ENCODE measurements around the gene TMEM151A. TPM values are rescaled to one million over a fixed set of nuclear protein-coding genes. Genes with fewer than 3 reads are reported as not detected.

TMEM151A gene
- total RNA-seq, 1 donor from 2014 or later: 19.2 TPM

GRCh38 chr11:66288671-66289547 lies 2.8 kb upstream of the TMEM151A start, which contains the start of gene YIF1A:
YIF1A (minus strand) TSS chr11:66289143; CDS start chr11:66288985, 158 bp downstream.
- Mint-ChIP-seq H3K27me3 (ENCODE audit: unreplicated experiment) (peaks cover 29% of the 10 kb centered on the region), H3K4me3 (ENCODE audit: unreplicated experiment) (peak within 1 kb of the TSS; percentile 96), H3K4me1 (ENCODE audit: low read depth, unreplicated experiment) (peaks cover 34% of the 10 kb centered on the region), H3K36me3 (ENCODE audit: unreplicated experiment) (no peaks in the 10 kb centered on the region), H3K9me3 (ENCODE audit: unreplicated experiment) (peaks cover 21% of the 10 kb centered on the region), H3K27ac (ENCODE audit: unreplicated experiment) (peak within 1 kb of the TSS; percentile 98)
- TF ChIP-seq, protein P1, sequence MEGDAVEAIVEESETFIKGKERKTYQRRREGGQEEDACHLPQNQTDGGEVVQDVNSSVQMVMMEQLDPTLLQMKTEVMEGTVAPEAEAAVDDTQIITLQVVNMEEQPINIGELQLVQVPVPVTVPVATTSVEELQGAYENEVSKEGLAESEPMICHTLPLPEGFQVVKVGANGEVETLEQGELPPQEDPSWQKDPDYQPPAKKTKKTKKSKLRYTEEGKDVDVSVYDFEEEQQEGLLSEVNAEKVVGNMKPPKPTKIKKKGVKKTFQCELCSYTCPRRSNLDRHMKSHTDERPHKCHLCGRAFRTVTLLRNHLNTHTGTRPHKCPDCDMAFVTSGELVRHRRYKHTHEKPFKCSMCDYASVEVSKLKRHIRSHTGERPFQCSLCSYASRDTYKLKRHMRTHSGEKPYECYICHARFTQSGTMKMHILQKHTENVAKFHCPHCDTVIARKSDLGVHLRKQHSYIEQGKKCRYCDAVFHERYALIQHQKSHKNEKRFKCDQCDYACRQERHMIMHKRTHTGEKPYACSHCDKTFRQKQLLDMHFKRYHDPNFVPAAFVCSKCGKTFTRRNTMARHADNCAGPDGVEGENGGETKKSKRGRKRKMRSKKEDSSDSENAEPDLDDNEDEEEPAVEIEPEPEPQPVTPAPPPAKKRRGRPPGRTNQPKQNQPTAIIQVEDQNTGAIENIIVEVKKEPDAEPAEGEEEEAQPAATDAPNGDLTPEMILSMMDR (IDR thresholded peaks at IDR 0.05; ENCODE audit: partially characterized antibody, unreplicated experiment): no peak
- peak; percentile 99 for DNase-seq

- Mint-ChIP-seq H3K4me1 (ENCODE audit: low read depth, unreplicated experiment) (peaks cover 34% of the 10 kb centered on the region), H3K9me3 (ENCODE audit: unreplicated experiment) (peaks cover 22% of the 10 kb centered on the region), H3K36me3 (ENCODE audit: unreplicated experiment) (no peaks in the 10 kb centered on the region), H3K27me3 (ENCODE audit: unreplicated experiment) (peaks cover 29% of the 10 kb centered on the region), H3K4me3 (ENCODE audit: unreplicated experiment) (peak overlapping the region; percentile 95), H3K27ac (ENCODE audit: unreplicated experiment) (peak overlapping the region; percentile 98)
- no peak for DNase-seq
- TF ChIP-seq, protein P1 (IDR thresholded peaks at IDR 0.05; ENCODE audit: partially characterized antibody, unreplicated experiment): no peak
These were observed 2.0 kb upstream of the TMEM151A start for GRCh38 chr11:66289548-66290329.

GRCh38 chr11:66290330-66290621 lies 1.4 kb upstream of the TMEM151A start:
- H3K9me3 Mint-ChIP-seq (ENCODE audit: unreplicated experiment): peaks cover 22% of the 10 kb centered on the region
- no peaks in the 10 kb centered on the region for H3K36me3 Mint-ChIP-seq (ENCODE audit: unreplicated experiment)
- TF ChIP-seq, protein P1 (IDR thresholded peaks at IDR 0.05; ENCODE audit: partially characterized antibody, unreplicated experiment): no peak
- peak overlapping the region; percentile 98 for H3K27ac Mint-ChIP-seq (ENCODE audit: unreplicated experiment)
- H3K4me1 Mint-ChIP-seq (ENCODE audit: low read depth, unreplicated experiment): peaks cover 32% of the 10 kb centered on the region
- peak overlapping the region; percentile 95 for H3K4me3 Mint-ChIP-seq (ENCODE audit: unreplicated experiment)
- DNase-seq: no peak
- H3K27me3 Mint-ChIP-seq (ENCODE audit: unreplicated experiment): peaks cover 29% of the 10 kb centered on the region

GRCh38 chr11:66291303-66291705 lies 390 bp upstream of the TMEM151A start:
- Mint-ChIP-seq H3K4me3 (ENCODE audit: unreplicated experiment) (peak overlapping the region; percentile 95), H3K9me3 (ENCODE audit: unreplicated experiment) (peaks cover 25% of the 10 kb centered on the region)
- TF ChIP-seq, protein P1 (IDR thresholded peaks at IDR 0.05; ENCODE audit: partially characterized antibody, unreplicated experiment): no peak

More at GRCh38 chr11:66291303-66291705, 390 bp upstream of the TMEM151A start:
- DNase-seq: no peak
- H3K27me3 Mint-ChIP-seq (ENCODE audit: unreplicated experiment): peaks cover 25% of the 10 kb centered on the region
- H3K36me3 Mint-ChIP-seq (ENCODE audit: unreplicated experiment): no peaks in the 10 kb centered on the region
- no peak overlapping the region for H3K27ac Mint-ChIP-seq (ENCODE audit: unreplicated experiment)
- peaks cover 28% of the 10 kb centered on the region for H3K4me1 Mint-ChIP-seq (ENCODE audit: low read depth, unreplicated experiment)

Data from glutamatergic neuron (in vitro differentiated cells).